Middle frontal gyrus (tissue), 1 donor: ENCODE measurements around the gene ATL1.
"Not testable (repeated sequence)": the region's sequence is repeated elsewhere in the genome, so short reads cannot be mapped to it uniquely, and the experiment has no call there.

Experiments
- DNase-seq: peaks from one replicate; pipeline ENCODE4 v3.0.0-alpha.2; 2015; ENCODE audit warnings: low spot score; ENCODE audit errors: extremely low spot score

ATL1 gene

DNA sequence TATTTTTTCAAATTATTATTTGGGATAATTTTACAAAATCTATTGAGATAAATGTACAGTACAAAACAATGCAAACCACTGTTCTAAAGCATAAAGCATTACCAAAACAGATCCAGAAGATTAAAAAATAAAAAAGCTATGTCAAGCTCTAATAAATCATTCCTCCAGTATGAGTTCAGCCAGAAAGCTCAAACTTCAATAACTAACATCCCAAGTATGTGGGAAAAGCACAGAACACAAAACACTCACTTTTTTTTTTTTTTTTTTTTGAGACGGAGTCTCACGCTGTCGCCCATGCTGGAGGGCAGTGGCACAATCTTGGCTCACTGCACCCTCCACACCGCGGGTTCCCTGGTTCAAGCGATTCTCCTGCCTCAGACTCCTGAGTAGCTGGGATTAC, 96.8 kb downstream of the ATL1 start:
- DNase-seq = no peak

DNA sequence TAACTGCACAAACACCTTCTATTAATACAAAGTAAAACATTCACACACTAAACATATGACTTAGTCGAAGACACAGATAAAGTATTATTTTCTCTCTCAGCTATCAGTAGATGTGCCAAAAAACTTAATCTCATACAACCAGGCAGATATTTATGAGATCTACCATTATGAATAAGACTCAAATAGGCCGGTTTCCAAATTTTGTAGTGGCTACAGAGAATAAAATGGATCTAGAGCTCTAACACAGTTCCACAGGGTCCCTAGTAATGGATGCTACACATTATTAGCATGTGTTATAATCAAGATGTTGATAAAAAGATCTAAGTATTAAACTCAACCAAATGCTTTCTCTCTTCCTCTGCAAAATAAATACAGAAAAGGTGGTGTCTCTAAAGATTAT, 97.8 kb downstream of the ATL1 start:
- DNase-seq = no peak

DNA sequence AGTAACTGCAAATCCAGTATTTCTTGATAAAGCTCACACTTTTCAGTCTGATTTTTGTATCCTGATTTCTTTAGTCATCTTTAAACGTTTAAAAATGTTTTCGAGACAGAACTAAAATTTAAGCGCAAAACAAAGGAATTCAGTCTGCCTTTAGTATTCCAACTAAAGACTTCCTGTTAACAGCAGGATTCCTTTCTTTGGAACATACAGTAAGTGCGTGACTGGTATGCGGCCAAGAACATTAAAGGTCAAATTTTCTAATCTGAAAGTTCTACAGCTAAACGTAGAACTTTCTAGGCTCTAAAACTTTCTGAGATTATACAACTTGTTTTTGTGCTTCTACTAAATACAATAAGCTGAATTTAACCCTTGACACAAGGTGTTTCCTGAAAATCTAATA, 98.3 kb downstream of the ATL1 start:
- no peak for DNase-seq

DNA sequence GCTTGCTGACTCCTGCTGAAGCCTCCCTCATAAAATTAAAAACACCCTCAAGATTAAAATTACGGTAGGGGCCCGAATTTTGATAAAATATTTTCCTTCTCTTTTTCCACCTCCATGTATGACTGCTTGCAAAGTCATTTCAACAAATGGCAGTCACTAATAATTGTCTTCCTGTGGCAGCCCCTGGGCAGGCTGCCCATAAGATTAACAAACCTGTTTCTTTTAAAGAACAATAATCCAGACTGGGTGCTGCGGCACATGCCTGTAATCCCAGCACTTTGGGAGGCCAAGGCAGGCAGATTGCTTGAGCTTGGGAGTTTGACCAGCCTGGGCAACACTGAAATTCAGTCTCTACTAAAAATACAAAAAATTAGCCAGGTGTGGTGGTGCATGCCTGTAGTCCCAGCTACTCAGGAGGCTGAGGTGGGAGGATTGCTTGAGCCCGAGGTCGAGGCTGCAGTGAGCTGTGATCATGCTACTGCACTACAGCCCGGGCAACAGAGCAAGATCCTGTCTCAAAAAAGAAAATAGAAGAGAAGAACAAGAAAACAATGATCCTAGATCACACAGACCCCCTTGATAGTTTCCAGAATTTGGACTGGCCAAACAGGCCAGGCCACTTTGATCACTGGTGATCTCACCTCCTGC, 99.5 kb downstream of the ATL1 start:
- DNase-seq = no peak

DNA sequence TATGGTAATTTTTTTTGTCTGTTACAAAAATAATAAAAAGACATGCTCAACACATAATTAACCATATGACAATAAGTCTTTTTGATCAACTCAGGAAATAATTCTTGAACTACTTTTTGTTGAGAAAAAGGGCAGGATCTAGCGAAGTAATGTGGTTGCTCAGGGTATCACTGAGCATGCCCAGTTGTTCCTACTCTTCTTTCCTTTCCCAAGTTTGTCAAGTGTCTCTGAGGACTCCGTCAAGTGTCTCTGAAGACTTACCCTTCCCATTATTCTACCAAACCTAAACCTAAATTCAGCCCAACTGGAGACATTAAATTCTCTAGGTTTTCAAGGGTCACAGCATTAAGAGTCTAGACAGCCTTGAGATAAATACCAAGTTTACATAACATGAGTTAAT, 104.6 kb downstream of the ATL1 start:
- DNase-seq = not testable (repeated sequence)

DNA sequence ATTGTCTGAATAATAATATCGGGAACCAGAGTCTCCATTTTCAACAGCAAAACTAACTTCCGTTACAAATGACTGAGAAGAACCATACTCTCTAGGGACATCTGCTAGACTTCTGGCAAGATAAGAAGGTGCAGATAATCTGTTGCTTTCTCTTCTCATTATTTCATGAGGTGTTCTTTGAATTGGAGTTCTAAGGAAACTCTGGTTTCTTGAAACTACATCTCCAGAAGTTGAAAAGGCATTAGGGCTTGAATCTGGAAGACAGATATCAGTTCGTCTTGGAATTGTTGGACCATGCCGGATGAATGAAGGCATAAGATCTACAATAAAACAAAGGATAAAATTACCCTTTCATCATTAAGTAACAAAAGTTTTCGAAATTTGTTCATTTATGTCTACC, 105.4 kb downstream of the ATL1 start:
- DNase-seq = not testable (repeated sequence)

DNA sequence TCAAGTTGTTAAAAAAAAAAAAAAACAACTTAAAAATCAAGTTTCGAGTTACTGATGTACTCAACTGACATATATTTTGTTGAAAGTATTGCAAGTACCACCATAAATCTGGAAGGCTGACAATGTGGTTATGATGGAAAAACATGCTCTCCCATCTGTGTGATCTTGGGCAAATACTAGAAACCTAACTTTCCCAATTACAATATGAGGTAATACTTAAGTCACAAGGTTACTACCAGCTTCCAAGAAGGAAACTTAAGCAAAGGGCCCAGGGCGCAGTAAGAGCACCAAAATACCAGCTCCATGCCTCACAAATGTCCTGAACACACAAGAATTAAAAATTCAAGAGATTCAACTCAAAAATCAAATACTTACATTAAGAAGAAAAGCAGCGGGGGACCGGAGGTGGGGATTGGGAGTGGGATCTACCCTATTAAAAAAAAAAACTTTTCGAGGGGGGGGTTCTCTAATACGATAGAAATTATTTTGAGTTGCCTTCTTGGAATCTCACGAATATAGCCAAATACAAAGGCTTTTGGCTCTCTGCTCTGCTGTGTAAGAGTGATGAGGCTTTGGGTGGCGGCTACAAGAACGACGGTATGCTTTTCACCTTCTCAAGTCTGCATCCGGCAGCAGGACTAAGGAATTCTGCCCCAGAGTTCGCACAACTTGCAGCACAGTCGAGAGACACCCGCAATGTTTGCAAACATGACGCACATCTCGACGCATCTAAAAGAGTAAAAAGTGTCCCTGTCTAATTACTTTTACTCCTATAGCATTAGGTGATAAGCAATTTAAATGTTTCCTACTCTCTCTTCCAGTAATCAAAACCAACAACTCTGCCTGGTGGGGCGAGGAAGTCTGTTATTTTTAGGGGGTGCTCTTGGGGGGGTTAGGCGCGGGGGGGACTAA, 107.1 kb downstream of the ATL1 start:
- no peak for DNase-seq

DNA sequence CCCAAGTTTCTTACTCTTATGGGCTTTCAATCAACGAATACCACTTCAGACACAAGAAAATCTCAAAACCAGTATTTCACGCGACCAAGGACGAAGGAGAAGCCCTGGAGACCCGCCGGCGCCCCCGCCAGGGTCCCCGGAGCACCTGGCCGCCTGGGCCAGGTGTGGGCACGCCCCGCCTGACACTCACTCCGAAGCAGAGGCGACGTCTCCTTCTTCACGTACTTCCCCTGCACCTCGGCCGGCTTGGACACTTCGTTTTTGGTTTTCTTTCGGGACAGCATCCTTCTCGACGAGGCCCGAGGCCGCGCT, 107.7 kb downstream of the ATL1 start:
- no peak for DNase-seq

DNA sequence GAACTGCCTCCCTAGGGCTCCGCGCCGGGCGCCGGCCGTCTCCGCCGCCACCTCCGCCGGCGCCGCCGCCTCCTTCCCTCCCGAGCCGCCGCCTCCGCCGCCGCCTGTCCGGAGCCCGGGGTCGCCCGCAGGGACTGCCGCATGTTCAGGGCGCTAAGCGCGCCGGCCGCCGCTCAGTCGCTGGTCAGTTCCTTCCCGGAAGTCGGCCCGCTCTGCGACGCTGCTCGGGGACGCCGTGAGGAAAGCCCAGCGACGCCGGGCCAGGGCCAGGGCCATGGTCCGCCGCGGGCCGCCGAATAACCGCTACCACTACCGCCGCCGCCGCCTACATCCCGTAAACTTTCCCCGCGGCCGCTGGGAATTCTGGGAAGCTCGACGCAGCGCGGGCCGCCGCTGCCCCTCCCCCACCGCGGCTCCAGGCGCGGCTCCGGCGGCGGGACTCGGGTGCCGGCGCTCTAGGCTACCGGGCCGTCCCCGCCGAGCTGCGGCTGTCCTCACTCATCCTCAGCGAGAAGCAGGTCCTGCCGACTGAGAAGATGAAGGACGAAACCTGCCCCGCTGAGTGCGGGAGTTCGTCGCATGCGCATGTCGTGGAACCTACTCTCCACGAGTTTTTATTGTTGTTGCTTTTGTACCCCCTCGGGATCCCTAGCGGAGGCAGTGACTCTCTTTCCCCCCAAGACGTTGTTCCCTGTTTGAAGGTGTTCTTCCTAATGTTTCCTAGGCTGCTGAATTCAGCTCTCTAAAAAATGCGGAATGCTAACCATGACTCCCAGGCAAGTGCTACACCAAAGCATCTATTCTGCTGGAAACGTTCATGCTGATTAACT, 108.3 kb downstream of the ATL1 start, which contains the start of gene SAV1:
Gene SAV1 (minus strand): TSS at position 311 of the 830 bp plus-strand sequence. CDS start 339 bp downstream, outside the sequence.
- DNase-seq = peak; percentile 60

DNA sequence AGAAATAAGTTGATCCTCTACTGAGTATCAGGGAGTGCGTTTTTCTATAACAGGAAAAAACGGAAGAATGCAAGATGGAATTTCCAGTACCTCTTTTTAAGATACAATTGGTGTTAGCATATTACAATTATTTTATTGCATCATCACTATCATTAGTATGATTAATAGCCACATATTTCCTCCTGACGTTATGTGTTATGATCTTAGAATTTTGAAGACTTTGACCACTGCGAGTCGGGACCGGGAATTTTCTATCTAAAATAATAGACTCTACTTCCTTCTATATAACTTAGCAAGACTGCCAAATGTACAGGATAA, 108.8 kb downstream of the ATL1 start:
- no peak for DNase-seq

DNA sequence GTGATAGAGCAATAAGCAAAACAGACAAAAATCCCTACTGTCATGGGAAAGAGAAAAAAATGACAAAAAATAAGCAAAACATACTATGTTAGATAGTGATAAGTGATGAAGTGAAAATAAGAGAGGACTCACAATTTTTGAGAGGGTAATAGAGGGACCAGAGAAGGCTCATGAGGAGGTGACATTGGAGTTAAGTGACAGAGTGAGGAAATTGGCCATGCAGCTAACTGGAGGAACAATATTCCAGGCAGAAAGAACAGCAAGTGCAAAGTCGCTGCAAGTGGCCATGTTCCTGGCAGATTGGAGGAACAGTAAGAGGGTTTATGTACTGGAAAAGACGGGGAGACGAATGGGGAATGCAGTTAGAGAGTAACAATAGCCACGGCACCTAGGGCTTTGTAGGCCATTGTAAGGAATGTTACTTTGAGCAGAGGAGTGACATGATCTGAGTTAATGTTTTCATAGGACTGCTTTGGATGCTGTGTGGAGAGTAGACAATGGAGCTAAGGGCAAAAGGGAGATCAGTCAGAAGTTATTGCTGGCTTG, 109.6 kb downstream of the ATL1 start:
- DNase-seq = no peak

DNA sequence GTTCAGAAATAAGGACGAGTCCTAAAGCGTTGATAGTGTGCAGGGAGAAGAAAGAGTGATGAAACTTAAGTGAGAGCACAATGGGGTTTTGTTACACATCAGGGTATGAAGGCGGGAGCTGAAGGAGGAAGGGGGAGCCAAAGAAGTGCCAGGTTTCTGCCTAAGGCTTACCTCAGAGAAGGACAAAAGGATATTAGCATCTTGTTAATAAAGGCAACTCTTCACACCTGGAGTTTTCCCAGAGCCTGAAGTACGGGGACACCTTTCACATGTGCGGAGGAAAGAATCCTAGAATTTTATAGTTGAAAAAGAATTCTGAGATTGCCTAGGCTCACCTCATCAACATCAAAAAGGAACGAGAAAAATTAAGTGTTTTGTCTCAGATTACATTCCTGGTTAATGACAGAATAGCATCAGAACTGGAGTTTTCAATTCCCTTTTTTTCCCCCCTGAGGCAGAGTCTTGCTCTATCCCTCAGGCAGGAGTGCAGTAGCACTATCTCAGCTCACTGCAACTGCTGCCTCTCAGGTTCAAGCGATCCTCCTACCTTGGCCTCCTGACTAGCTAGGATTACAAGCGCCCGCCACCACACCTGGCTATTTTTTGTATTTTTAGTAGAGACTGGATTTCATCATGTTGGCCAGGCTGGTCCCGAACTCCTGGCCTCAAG, 110.4 kb downstream of the ATL1 start:
- DNase-seq = no peak

DNA sequence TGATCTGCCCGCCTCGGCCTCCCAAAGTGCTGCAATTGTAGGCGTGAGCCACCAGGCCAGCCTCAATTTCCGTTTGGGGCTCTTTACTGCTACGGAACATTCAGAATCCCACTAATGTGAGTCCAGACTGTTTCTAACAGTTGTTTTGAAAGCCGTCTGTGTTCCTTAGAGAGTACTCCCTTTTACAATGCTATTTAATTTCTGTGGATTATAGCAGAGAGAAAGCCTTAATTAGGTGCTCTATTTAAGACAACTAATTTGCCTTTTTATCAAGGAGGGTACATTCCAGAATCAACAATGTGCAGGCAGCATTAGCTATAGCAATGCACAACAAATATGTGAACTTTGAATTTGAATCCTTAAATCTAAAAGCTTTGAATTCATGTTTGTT, 110.9 kb downstream of the ATL1 start:
- DNase-seq = no peak

DNA sequence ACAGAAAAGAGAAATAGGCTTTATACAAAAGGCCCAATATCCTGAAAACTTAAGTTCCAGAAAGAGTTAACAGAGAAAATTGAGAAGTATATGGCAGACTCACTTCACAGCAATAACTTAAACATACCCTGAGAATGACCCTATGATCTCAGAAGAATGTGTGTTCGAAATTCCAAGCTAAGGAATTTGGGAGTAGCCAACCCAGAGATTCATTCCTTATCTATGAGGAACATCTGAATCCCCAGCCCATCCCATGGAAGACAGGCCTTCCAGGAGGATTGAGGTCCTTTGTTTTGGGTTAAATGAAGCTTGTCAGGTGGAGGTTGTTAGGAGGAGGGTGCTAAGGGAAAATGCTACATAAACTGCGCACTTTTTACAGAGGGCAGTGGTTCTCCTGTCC, 115.7 kb downstream of the ATL1 start:
- DNase-seq = no peak

DNA sequence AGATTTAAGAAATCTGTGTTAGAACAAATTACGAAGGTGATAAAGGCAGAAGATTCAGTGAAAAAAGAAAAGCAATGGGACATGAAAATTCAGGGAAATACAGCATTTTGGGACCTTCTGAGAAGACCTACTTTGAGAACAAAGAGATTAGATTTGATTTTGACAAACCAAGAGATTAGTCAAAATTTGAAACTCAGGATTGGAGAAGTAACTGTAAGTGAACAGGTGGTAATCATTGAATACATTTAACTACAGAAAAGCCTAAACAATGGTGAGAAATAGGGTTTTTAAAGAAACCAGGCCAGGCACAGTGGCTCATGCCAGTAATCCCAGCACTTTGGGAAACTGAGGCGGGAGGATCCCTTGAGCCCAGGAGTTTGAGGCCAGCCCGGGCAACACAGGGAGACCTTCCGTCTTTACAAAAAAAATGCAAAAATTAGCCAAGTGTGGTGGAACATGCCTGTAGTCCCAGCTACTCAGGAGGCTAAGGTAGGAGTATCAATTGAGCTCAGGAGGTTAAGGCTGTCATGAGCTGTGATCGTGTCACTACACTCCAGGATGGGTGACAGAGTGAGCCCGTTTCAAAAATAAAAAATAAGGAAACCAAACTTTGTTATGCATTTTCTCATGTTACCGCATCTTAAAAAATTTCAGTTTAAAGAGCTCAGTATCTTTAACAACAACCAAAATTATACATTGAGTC, 117.0 kb downstream of the ATL1 start:
- no peak for DNase-seq

DNA sequence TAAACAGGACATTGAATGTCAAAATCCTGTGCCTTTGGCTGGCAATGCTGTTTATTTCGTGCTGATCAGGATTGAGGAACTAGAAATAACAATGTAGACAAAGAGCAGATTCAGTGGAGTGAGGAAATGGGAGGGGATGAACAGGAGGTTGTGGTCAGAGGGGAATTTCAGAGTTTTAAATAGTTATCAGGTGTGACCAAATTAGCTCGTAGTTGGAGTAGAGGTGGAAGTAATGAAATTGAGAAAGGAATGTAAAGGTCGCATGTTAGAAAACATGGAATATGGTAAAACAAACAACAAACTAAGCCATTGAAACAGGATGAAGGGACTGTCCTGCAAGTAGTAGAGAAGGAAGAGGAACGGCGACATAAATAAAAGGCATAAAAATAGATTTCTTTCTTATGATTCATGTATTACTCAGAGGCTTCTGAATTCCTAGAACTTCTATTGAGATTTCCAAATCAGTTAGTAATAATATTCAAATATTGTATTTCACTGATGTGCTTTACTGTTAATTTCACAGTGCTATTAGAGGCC, 117.7 kb downstream of the ATL1 start:
- DNase-seq = no peak

DNA sequence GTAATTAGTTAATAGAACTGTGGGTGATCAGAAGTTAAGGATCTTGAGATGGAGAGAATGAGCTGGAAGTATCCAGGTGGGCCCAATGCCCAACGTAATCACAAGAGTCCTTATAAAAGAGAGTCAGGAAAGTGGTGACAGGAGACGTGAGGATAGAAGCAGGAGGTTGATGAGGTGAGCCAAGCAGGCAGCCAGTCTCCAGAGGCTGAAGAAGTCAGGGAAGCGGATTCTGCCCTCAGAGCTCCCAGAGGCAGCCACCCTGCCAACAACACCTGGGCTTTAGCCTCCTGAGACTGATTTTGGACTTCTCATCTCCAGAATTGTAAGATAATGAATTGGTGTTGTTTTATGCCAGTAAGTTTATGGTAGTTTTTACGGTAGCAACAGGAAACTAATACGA, 118.2 kb downstream of the ATL1 start:
- no peak for DNase-seq

DNA sequence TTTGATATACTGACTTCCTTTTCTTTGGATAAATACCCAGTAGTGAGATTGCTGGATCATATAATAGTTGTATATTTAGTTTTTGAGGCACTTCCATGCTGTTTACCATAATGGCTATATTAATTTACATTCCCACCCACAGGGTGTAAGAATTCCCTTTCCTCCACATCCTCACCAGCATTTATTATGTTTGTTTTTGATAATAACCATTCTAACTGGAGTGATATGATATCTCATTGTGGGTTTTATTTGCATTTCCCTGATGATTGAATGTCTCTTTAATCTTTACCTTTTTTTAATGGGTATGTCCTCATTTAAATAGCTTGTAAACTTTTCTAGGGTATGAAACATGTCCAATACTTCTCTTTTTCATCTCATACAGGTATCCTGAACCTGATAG, 119.7 kb downstream of the ATL1 start:
- DNase-seq = no peak
